NCI-H1417 treated with DMSO at 0.1 percent for 48 hours (cell line): ENCODE data around the gene PLCD4.

Experiments
- DNase-seq: peaks from one replicate; lab custom pipeline; 2025; lab: John Stamatoyannopoulos, UW

PLCD4 gene

GRCh38 chr2:218621007-218621406 is 13.3 kb downstream of the PLCD4 start:
- no peak for DNase-seq

- no peak for DNase-seq
Measured at GRCh38 chr2:218622606-218623365, 15.1 kb downstream of the PLCD4 start.

GRCh38 chr2:218623366-218623705 is 15.6 kb downstream of the PLCD4 start:
- DNase-seq: no peak

DNA sequence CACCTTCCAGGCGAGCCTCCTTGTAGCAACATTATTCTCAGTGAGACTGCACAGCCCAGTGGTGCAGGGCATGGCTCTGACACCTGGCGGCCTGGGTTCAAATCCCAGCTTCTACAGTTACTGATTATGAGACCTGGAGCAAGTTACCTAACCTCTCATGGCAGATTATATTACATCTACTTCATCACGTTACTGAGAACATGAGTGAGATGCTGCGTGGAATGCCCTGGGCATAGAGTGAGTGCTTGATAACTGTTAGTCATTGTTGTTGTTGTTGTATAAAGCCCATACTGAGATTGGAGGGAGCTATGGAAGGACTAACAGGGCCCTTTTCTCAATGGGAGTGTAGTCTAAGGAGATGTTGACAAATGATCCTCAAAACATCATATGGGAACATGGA is 18.7 kb downstream of the PLCD4 start:
- DNase-seq: no peak

DNA sequence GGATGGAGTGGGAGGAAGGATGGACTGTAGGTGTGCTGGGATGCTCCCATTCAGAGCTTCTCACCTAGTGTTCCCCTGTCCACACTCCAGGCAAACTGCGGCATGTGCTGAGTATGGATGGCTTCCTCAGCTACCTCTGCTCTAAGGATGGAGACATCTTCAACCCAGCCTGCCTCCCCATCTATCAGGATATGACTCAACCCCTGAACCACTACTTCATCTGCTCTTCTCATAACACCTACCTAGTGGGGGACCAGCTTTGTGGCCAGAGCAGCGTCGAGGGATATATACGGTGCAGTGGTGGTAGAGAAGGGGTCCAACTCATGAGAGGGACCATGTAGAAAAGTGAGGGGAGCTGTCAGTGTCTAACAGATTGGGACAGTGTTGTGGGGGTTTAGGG is 20.2 kb downstream of the PLCD4 start:
- no peak for DNase-seq

GRCh38 chr2:218631837-218632236 is 24.1 kb downstream of the PLCD4 start:
- DNase-seq: no peak

DNA sequence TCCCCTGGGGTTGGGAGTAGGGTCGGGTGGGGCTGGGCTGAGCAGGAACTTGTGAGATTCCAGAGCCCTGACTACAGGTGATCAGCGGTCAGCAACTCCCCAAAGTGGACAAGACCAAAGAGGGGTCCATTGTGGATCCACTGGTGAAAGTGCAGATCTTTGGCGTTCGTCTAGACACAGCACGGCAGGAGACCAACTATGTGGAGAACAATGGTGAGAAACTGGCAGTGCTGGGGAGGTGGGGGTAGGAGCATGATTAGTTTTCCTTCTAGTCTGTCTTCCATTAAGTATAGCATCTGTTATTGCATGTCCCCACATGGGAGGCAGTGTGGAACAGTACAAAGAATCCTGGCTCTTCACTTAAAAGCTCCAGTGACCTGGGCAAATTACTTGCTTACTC is 28.0 kb downstream of the PLCD4 start:
- no peak for DNase-seq

DNA sequence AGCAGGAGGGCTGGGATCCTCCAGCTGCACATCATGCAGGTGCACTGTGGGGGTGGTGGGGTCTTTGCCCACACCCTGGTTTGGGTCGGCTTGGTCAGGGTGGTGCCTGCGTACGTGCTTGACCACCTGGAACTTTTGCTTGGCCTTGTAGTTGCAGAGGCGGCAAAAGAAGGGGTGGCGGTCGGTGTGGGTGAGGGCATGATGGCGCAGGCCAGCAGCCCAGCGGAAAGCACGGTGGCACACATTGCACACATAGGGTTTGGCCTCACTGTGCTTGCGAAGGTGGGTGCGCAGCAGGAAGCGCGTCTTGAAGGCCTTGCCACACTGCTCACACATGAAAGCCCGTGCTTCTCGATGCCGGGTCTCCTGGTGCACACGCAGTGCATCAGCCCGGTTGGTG is 30.7 kb downstream of the PLCD4 start:
- DNase-seq: no peak

- DNase-seq: no peak
Measured at GRCh38 chr2:218642121-218642656, 34.5 kb downstream of the PLCD4 start.

GRCh38 chr2:218642786-218643185 is 35.1 kb downstream of the PLCD4 start:
- DNase-seq: no peak

GRCh38 chr2:218643751-218644310 is 36.1 kb downstream of the PLCD4 start:
- DNase-seq: no peak

DNA sequence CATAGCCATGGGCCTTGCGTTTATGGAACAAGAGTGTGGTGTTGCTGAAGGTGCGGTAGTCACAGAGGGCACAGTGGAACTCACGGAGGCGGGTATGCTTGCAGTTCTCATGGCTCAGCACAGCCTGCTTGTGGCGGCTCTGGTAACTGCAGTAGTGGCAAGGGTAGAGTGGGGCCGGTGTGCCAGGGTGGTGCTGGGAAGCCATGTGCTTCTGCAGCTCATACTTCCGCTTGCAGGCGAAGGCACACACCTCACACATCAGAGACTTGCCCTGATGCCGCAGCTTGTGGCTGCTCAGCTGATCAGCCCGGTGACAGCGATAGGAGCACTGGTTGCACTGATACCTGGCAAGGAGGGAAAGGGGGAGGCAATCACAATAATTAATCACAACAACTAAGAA is 37.0 kb downstream of the PLCD4 start:
- DNase-seq: no peak

- no peak for DNase-seq
Measured at GRCh38 chr2:218645126-218645525, 37.4 kb downstream of the PLCD4 start.

GRCh38 chr2:218648088-218648786 is 40.5 kb downstream of the PLCD4 start:
- peak; percentile 9 for DNase-seq

DNA sequence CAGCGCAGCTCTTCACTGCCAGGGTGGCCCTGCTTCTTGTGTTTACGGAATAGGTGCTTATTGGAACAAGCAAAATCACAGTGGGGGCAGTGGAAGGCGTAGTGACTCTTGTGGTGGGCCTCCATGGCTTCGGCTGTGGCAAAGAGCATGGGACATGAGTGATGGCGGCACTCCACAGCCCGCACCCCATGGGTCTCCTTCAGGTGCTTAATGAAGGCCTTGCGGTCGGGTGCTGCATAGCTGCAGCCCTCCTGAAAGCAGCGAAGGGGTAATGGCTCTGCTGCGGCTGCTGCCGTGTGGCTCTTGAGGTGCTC is 41.0 kb downstream of the PLCD4 start:
- DNase-seq: no peak

DNA sequence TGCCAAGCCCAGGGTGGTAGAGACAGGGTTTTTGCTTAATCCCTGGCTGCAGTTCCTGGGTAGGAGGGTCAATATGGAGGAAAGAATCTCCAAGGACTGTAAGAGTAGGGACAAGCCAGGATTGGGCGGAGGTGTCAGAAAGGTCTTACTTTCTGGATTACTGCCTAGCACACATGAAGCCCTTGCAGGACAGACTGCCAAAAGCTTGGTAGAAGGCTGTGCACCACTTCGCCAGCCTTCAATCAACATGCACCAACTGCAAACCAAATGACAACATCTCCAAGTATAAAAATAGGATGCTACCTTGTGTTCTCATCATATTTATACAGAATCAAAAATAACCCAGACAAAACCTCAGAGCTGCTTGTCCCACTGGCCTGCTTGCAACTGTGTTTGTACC is 48.1 kb downstream of the PLCD4 start:
- no peak for DNase-seq

DNA sequence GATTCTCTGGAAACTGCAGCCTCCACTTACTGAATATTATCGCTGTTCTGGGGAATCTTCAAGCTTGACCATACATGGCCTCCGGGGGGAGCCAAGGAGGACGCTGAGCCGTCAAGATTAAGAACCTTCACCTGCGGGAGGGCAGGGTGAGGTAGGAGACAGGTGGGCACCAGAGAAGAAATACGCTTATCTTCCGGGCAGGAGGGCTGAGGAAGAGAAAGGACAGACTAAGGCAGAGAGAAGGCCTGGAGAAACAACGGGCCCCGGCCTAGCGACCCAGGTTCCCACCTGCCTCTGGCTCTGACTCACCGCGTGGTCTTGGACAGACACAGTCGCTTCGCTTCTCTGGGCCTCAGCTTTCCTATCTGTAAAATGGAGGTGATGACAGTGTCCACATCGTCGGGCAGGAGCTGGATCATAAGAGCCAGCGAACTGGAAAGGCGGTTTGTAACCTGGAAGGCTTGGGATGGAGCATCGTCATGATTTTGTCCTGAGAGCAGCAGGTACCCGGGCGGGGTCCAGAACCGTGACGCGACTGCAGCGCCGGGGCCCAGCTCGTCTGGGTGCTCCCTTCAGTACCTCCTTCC is 51.1 kb downstream of the PLCD4 start:
- no peak for DNase-seq

DNA sequence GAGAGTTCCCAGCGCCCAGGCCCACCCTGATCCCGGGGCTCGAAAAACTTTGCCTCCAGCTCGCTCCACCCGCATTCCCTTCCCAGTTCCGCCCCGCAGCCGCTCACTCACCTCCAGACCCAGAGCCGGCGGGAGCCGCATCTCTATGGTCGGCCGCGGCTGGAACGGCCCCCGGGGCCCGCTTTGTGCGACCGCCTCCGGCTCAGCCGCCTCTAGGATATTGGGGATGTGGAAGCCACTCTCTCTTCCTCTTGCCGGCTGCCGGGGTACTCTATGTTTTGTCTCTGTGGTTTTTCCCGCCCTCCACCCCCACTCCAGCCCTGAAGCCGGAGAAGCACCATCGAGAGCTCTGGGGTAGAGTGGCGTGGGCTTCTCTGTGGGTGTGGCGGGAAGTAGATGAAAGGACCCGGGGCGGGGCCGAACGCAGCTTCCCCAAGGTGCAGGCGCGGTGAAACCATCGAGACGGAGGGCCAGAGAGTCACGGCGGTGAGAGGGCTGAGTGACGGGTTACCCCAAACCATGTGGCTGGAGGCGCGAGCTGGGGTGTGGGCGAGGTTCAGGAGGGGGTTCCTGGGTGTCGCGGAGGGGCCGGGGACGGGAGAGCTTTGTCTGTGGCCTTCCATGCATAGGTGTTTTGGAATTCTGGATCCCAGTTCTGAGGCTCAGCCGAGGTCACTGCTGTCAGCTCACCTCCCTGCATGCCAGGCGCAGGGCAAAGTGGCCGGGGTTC is 51.7 kb downstream of the PLCD4 start, which contains the start of the genes BCS1L and ZNF142:
Gene BCS1L (plus strand): TSS at position 426 of the 730 bp plus-strand sequence. CDS start 1,305 bp downstream, outside the sequence.
Gene ZNF142 (minus strand): TSS at position 366 of the 730 bp plus-strand sequence. CDS start 3,194 bp downstream, outside the sequence.
- DNase-seq: peak; percentile 31

DNA sequence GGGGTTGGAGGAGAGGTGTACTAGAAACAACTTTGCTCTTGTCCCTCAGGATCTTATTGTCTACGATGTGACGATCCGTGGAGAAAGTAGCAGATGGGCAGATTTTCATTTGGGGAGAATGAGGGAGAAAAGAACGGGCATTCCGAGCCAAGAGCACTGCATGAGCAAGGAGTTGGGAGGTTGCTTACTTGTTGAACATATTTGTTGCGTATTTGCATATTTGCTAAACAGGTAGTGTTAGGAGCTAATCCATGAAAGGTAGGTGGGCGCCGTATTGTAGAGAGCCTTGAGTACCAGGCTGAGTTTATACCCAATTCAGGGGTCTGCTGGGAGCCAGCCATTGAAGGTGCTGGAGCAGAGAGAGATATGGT is 52.3 kb downstream of the PLCD4 start:
- no peak for DNase-seq

GRCh38 chr2:218662377-218662776 is 54.7 kb downstream of the PLCD4 start:
- no peak for DNase-seq

DNA sequence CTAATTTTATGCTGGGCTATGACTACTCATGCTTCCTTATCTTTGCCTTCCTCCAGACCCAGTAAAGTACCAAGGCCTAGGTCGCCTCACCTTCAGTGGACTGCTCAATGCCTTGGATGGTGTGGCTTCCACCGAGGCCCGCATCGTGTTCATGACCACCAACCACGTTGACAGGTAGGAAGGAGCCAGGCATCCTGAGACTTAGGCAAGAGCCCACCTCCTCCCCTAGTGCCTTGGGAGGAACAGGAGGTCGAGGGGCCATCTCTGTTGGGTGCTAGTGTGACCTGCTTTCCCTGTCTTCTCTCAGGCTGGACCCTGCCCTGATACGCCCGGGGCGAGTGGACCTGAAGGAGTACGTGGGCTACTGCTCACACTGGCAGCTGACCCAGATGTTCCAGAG is 55.1 kb downstream of the PLCD4 start:
- DNase-seq: no peak

- DNase-seq: no peak
Measured at GRCh38 chr2:218663901-218664300, 56.2 kb downstream of the PLCD4 start.
